Skin of body (tissue), 2 donors: Measurements from ENCODE around the gene CXCL9. TPM values are rescaled to one million over a fixed set of nuclear protein-coding genes. Genes with fewer than 3 reads are reported as not detected.
A peak's percentile ranks its signal among the peaks of the same experiment; 100 is the strongest.
"Not testable (repeated sequence)": the region's sequence is repeated elsewhere in the genome, so short reads cannot be mapped to it uniquely, and the experiment has no call there.

Experiments
- DNase-seq: peaks from one replicate; lab custom pipeline; 2025; lab: John Stamatoyannopoulos, UW
- total RNA-seq: library from RNA; depleted of rRNA; stranded (reverse); fragments of >200 nt; gene quantifications from one replicate; pipeline ENCODE4 v1.2.3, GENCODE V29; 2014

CXCL9 gene
- total RNA-seq, 1 donor from 2014 or later, result 0.10 TPM

- no peak for DNase-seq
Observed at GRCh38 chr4:76012388-76012801, 5.1 kb upstream of the CXCL9 start.

- peak; percentile 45 for DNase-seq
Observed at GRCh38 chr4:76011700-76012387, 4.5 kb upstream of the CXCL9 start.

- no peak for DNase-seq
Observed at GRCh38 chr4:76011018-76011670, 3.8 kb upstream of the CXCL9 start.

- DNase-seq, result no peak
Observed at GRCh38 chr4:76010576-76010975, 3.3 kb upstream of the CXCL9 start.

- DNase-seq, result no peak
Observed at GRCh38 chr4:76009311-76009710, 2.0 kb upstream of the CXCL9 start.

GRCh38 chr4:76003620-76004019 lies 3.7 kb downstream of the CXCL9 start:
- DNase-seq, result no peak

GRCh38 chr4:76003035-76003434 lies 4.3 kb downstream of the CXCL9 start:
- DNase-seq, result no peak

GRCh38 chr4:76002176-76002575 lies 5.1 kb downstream of the CXCL9 start:
- no peak for DNase-seq

- no peak for DNase-seq
Observed at GRCh38 chr4:76001700-76002099, 5.6 kb downstream of the CXCL9 start.

- no peak for DNase-seq
Observed at GRCh38 chr4:76000279-76000678, 7.0 kb downstream of the CXCL9 start.

- not testable (repeated sequence) for DNase-seq
Observed at GRCh38 chr4:75998525-75999147, 8.7 kb downstream of the CXCL9 start.

GRCh38 chr4:75997946-75998345 lies 9.4 kb downstream of the CXCL9 start:
- DNase-seq, result no peak

GRCh38 chr4:75997081-75997480 lies 10.2 kb downstream of the CXCL9 start:
- DNase-seq, result no peak

GRCh38 chr4:75995727-75996126 lies 11.6 kb downstream of the CXCL9 start:
- DNase-seq, result peak; percentile 30

- no peak for DNase-seq
Observed at GRCh38 chr4:75992462-75992861, 14.8 kb downstream of the CXCL9 start.

- no peak for DNase-seq
Observed at GRCh38 chr4:75989846-75990528, 17.3 kb downstream of the CXCL9 start.

GRCh38 chr4:75985116-75985515 lies 22.2 kb downstream of the CXCL9 start:
- DNase-seq, result no peak

GRCh38 chr4:75980576-75980975 lies 26.7 kb downstream of the CXCL9 start:
- DNase-seq, result no peak

GRCh38 chr4:75976177-75976576 lies 31.1 kb downstream of the CXCL9 start:
- DNase-seq, result no peak

GRCh38 chr4:75973766-75974165 lies 33.5 kb downstream of the CXCL9 start:
- DNase-seq, result no peak

GRCh38 chr4:75968084-75968483 lies 39.2 kb downstream of the CXCL9 start:
- DNase-seq, result no peak

- no peak for DNase-seq
Observed at GRCh38 chr4:75963558-75963957, 43.8 kb downstream of the CXCL9 start.
